OCI-LY3 (cell line): ENCODE measurements around the gene SCUBE1.

ENCODE experiments used
- EZH2phosphoT487 ChIP-seq: fragments of 200-600 bp; shearing (Covaris generic); IDR thresholded peaks from 2 replicates; pipeline ENCODE4 v1.6.1; 2018; ENCODE audit warnings: antibody characterized with exemption, mixed run types, low read depth
- TF ChIP-seq, protein P1 (sequence below): fragments of 200-600, 300-600 bp; sonication (generic); IDR thresholded peaks from 2 replicates; pipeline ENCODE4 v1.5.1; 2014; ENCODE audit warnings: antibody characterized with exemption, low read length, low read depth

DNA sequence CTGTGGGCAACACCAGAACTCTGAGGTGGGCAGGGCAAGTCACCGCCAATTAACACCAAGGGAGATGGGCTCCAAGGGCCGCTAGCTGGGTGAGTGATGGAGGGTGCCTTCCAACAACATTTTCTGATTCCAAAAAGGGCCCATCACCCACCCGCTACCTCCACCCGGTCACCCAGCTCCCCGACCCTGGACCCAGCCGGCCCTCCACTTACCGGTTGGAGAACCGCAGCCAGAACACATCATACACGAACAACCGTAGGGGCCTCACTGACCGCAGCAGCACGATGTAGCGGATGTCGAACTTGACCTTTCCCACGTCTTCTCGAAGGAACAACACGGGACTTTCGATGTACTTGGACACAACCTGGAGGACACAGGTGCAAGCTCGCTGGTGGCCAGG, 171.0 kb downstream of the SCUBE1 start:
- TF ChIP-seq, protein P1, sequence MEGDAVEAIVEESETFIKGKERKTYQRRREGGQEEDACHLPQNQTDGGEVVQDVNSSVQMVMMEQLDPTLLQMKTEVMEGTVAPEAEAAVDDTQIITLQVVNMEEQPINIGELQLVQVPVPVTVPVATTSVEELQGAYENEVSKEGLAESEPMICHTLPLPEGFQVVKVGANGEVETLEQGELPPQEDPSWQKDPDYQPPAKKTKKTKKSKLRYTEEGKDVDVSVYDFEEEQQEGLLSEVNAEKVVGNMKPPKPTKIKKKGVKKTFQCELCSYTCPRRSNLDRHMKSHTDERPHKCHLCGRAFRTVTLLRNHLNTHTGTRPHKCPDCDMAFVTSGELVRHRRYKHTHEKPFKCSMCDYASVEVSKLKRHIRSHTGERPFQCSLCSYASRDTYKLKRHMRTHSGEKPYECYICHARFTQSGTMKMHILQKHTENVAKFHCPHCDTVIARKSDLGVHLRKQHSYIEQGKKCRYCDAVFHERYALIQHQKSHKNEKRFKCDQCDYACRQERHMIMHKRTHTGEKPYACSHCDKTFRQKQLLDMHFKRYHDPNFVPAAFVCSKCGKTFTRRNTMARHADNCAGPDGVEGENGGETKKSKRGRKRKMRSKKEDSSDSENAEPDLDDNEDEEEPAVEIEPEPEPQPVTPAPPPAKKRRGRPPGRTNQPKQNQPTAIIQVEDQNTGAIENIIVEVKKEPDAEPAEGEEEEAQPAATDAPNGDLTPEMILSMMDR = no peak
- TF ChIP-seq EZH2phosphoT487 = no peak
